Heart left ventricle (tissue), 16 donors: ENCODE data around the gene CEMIP2. TPM values are rescaled to one million over a fixed set of nuclear protein-coding genes. Genes with fewer than 3 reads are reported as not detected.
A peak's percentile ranks its signal among the peaks of the same experiment; 100 is the strongest.

ENCODE experiments used
- ATAC-seq, 4 donors: fragments of 200-7000 bp; cut with Tn5 transposase; one replicate each; pipeline ENCODE4 v1.9.1; 2020 to 2022; ENCODE audit warnings: moderate library complexity in 4 of 4, mild to moderate bottlenecking in 3 of 4, moderate number of reproducible peaks in 1 of 4
- DNase-seq, 5 donors: peaks; one replicate each; pipeline ENCODE4 v3.0.0-alpha.2; 2020
- H3K27ac ChIP-seq, 12 donors: fragments of 200-600 bp; sonication (generic) in 4 of 12; one replicate each; pipeline versions ENCODE4 v1.5.0 to v1.8.0; 2016 to 2022; ENCODE audit warnings: mild to moderate bottlenecking in 2 of 12
- H3K27me3 ChIP-seq, 9 donors: fragments of 200-600 bp; sonication (generic) in 2 of 9; one replicate each; pipeline versions ENCODE4 v1.5.1 to v1.8.0; 2016 to 2022; ENCODE audit warnings: mild to moderate bottlenecking in 3 of 9
- H3K36me3 ChIP-seq, 9 donors: fragments of 200-600 bp; sonication (generic) in 2 of 9; one replicate each; pipeline versions ENCODE4 v1.5.0 to v1.8.0; 2018 to 2022; ENCODE audit warnings: mild to moderate bottlenecking in 2 of 9
- H3K4me1 ChIP-seq, 12 donors: fragments of 200-600 bp; sonication (generic) in 4 of 12; one replicate each; pipeline versions ENCODE4 v1.5.0 to v1.8.0; 2016 to 2022; ENCODE audit warnings: mild to moderate bottlenecking in 3 of 12
- H3K4me3 ChIP-seq, 12 donors: fragments of 200-600 bp; sonication (generic) in 4 of 12; one replicate each; pipeline versions ENCODE4 v1.5.0 to v1.8.0; 2017 to 2022; ENCODE audit warnings: mild to moderate bottlenecking in 9 of 12, moderate library complexity in 4 of 12
- H3K9me3 ChIP-seq, 12 donors: fragments of 200-600 bp; sonication (generic) in 4 of 12; one replicate each; pipeline versions ENCODE4 v1.5.0 to v1.8.0; 2016 to 2022; ENCODE audit warnings: mild to moderate bottlenecking in 1 of 12
- POLR2A ChIP-seq, 2 donors: fragments of 450-650 bp; IDR thresholded peaks; one replicate each; pipeline ENCODE4 v1.6.1; 2017; ENCODE audit warnings: antibody characterized with exemption in 2 of 2, mild to moderate bottlenecking in 2 of 2, moderate library complexity in 2 of 2
- WGBS, 4 donors: extraction: QIAGEN DNeasy Blood & Tissue Kit in 2 of 4; methylation state at CpG; one replicate each; pipeline versions ENCODE4 v1.1.5 to v1.1.7; 2013 to 2018; 5-methylcytosine and 5-hydroxymethylcytosine counted together
- intact Hi-C, 10 donors: fragments of 100-400 bp; cut with DNase I; formaldehyde crosslinking; loops; one replicate each; pipeline versions ENCODE4 v1.11.1 to v1.14.2; 2022
- polyA plus RNA-seq, 2 donors: library from polyadenylated mRNA; stranded (reverse); fragments of 200-250 nt; gene quantifications; one replicate each; pipeline ENCODE4 v1.2.3, GENCODE V29; 2013
- total RNA-seq, 9 donors: library from RNA; depleted of rRNA in 2 of 9; stranded (reverse); fragments of >200 nt in 2 of 9; fragmentation: NEBNext Ultra II Directional in 3 of 9; extraction: Animal tissue kit (Norgen Biotek cat#: 25700) in 3 of 9; gene quantifications; one replicate each; pipeline versions ENCODE4 v1.1.0 to v1.2.4, GENCODE V29; 2016 to 2023
- TF ChIP-seq, protein P1 (sequence below), 12 donors: fragments of 200-600 bp; sonication (generic) in 4 of 12; IDR thresholded peaks; one replicate each; pipeline versions ENCODE4 v1.5.0 to v1.8.0; 2018 to 2022; ENCODE audit warnings: antibody characterized with exemption in 12 of 12, mild to moderate bottlenecking in 5 of 12
- donor health status: ischemic (EF 13 %, LVEDD 7.1; RV severe dilation, severe dysfunction).
- donor health status: healthy with polysubstance abuse.
- donor health status: DM: no; HTN: yes; CAD: no.
- donor health status: DM: no; HTN: no; CAD: no.
- donor health status: ischemic (EF 25% LVEDD 6.9; RV normal size, moderate dysfunction).
- donor health status: ischemic (EF 25% LVEDD 5.7; RV mildly dilated, moderate dysfunction).
- donor health status: healthy.
- donor health status: DM: yes; HTN: yes; CAD: no.
- donor health status: ischemic (EF 35%, LVEDD 5.7; RV mildly dilated, moderate dysfunction).
- donor health status: nonischemic (EF 11% LVEDD 7.7; RV severe dilation, severe dysfunction).
- donor health status: DM: yes; HTN: yes; CAD: no.
- donor health status: PGD.
- donor health status: ischemic (EF 29% LVEDD 5.4; RV normal size, mild dysfunction).
- donor health status: nonischemic (EF 23%, LVEDD 6.1; RV moderate dilation, normal function).

The CEMIP2 gene
- total and polyA plus RNA-seq, 11 donors: 5.8 to 49.3 (median 7.4) TPM

DNA sequence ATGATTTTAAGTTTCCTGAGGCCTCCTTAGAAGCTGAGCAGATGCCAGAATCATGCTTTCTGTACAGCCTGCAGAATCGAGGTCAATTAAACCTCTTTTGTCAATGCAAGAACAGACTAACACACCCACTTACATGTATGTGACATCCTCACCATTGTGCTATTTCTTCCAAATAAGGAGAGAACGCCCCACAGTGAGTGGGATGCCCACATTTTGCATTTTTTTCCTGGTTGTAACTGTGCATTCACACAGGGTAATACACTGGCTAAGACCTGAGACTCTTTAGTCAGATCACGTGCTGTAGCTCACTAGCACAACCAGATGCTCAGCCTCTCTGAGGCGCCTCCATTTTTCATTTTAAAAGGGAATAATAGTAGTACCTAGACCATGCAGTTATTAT lies 4.4 kb upstream of the CEMIP2 start:
- Histone ChIP-seq H3K4me1 (peaks cover 0 to 17% (median 11%) of the 10 kb centered on the region in 12 donors), H3K27me3 (no peaks in the 10 kb centered on the region), H3K9me3 (no peaks in the 10 kb centered on the region), H3K27ac (no peak overlapping the region), H3K4me3 (no peak overlapping the region), H3K36me3 (no peaks in the 10 kb centered on the region)
- ATAC-seq: no peak
- TF ChIP-seq POLR2A (IDR thresholded peaks at IDR 0.05): no peak
- TF ChIP-seq, protein P1, sequence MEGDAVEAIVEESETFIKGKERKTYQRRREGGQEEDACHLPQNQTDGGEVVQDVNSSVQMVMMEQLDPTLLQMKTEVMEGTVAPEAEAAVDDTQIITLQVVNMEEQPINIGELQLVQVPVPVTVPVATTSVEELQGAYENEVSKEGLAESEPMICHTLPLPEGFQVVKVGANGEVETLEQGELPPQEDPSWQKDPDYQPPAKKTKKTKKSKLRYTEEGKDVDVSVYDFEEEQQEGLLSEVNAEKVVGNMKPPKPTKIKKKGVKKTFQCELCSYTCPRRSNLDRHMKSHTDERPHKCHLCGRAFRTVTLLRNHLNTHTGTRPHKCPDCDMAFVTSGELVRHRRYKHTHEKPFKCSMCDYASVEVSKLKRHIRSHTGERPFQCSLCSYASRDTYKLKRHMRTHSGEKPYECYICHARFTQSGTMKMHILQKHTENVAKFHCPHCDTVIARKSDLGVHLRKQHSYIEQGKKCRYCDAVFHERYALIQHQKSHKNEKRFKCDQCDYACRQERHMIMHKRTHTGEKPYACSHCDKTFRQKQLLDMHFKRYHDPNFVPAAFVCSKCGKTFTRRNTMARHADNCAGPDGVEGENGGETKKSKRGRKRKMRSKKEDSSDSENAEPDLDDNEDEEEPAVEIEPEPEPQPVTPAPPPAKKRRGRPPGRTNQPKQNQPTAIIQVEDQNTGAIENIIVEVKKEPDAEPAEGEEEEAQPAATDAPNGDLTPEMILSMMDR (IDR thresholded peaks at IDR 0.05): no peak
- WGBS, 4 donors: 86 to 92% (median 91%) methylated on average over 4 of the region's 4 CpGs
- no peak for DNase-seq
- intact Hi-C loops: loop anchor here in 1 of 10 donors (10.0 kb wide), 1 partner anchor 488 kb away; no protein-coding TSS in a partner anchor

DNA sequence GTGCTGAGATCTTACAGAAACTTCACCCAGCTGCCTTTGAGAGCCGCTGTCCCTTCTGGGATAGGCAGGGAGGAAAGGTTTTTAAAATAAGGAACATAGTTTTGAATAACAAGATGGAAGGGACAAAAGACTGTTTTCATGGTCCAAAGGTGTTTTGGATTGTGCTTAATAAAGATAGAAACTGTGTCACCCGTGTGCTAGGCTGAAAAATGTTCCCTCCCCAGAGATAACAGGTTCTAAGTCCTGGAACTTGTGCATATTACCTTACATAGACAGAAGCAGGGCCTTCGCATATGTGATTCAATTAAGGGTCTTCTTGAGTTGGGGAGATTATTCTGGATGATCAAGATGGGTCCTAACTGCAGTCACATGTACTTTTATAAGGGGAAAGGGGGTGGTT lies 1.9 kb upstream of the CEMIP2 start:
- 64 to 79% (median 72%) methylated on average over 3 of the region's 3 CpGs for WGBS, 4 donors
- Histone ChIP-seq H3K36me3 (no peaks in the 10 kb centered on the region), H3K9me3 (no peaks in the 10 kb centered on the region), H3K27ac (peak overlapping the region in 6 of 12 donors; percentile 91 to 99 (median 98)), H3K4me1 (peaks cover 0 to 35% (median 21%) of the 10 kb centered on the region in 12 donors), H3K27me3 (no peaks in the 10 kb centered on the region), H3K4me3 (peak overlapping the region in 3 of 12 donors; percentile 71 to 96 (median 91))
- DNase-seq (no peak), ATAC-seq (no peak)
- intact Hi-C loops: loop anchor here in 2 of 10 donors (2.0 to 10.0 kb wide), 2 partner anchors 45 to 485 kb away; no protein-coding TSS in a partner anchor
- TF ChIP-seq POLR2A (IDR thresholded peaks at IDR 0.05): no peak
- TF ChIP-seq, protein P1 (IDR thresholded peaks at IDR 0.05): no peak

DNA sequence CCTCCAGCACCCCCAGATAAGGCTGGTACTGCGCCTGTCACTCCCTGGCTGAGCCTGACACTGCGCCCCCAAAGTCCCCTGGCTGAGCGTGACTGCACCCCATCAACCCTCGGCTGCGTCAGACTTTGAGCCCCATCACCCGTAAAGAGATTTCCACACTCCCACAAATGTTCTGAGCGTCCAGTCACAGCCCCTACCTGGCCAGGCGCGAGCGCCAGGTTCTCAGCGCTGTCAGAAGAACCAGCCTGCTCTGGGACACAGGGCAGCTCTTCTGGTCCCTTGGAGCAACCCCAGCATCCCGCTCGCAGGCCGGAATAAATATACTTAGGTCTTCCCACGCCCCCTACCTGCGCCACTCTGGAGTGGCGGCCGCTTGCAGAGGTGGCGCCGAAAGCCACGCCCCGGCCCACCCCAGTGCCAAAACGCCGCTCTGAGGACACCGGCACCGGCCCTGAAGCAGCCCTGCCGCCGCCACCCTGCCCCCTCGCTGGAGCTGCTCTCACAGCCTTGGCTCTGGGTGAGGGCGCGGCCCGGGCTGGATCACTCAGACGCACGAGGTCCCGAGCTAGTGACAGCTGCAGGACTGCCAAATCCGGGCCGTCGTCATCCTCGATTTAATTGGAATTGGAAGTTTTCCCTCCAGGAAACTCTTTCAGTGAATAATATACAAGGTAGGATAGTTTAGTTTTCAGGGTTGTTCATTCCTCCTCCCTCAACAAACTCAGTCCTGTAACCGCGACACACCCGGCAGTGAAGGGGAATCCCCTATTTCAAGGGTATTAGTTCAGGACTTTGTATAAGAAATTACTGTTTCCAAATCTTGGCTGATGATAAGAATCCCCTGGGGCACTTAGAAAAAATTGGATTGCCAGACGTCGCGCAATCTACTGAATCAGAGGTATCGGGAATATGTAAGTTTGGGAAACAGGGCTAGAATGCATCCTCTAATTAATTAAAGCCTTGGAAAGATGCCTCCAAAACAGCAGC lies 1.2 kb upstream of the CEMIP2 start:
- intact Hi-C loops: loop anchor here (1.0 to 10.0 kb wide), 12 partner anchors 42 to 485 kb away; no protein-coding TSS in a partner anchor
- H3K36me3 ChIP-seq: no peaks in the 10 kb centered on the region
- peak overlapping the region; percentile 53 to 96 (median 84) for H3K4me3 ChIP-seq
- H3K27me3 ChIP-seq: no peaks in the 10 kb centered on the region
- no peaks in the 10 kb centered on the region for H3K9me3 ChIP-seq
- WGBS, 4 donors: 3 to 7% (median 4%) methylated on average over 26 to 46 of the region's 46 CpGs
- ATAC-seq: peak; percentile 76 to 80 (median 77)
- H3K27ac ChIP-seq: peak overlapping the region in 11 of 12 donors; percentile 28 to 99 (median 97)
- TF ChIP-seq, protein P1 (IDR thresholded peaks at IDR 0.05): peak in 7 of 12 donors; percentile 3 to 28 (median 15)
- TF ChIP-seq POLR2A (IDR thresholded peaks at IDR 0.05): peak in 1 of 2 donors; percentile 17
- H3K4me1 ChIP-seq: peaks cover 0 to 42% (median 21%) of the 10 kb centered on the region in 12 donors
- peak; percentile 74 to 90 (median 85) for DNase-seq
